ENCODE data around the gene SDC1. TPM values are rescaled to one million over a fixed set of nuclear protein-coding genes. Genes with fewer than 3 reads are reported as not detected.

Gene SDC1
- total RNA-seq, 1 donor from 2014 or later, result 44.2 TPM

- DNase-seq, result no peak
Measured at GRCh38 chr2:20169796-20170703, 54.9 kb downstream of the SDC1 start.

- DNase-seq, result no peak
Measured at GRCh38 chr2:20168727-20169696, 55.9 kb downstream of the SDC1 start.

- peak; percentile 20 for DNase-seq
Measured at GRCh38 chr2:20168048-20168726, 56.7 kb downstream of the SDC1 start.

- no peak for DNase-seq
Measured at GRCh38 chr2:20167356-20167755, 57.6 kb downstream of the SDC1 start.

GRCh38 chr2:20165677-20166509 lies 59.0 kb downstream of the SDC1 start:
- DNase-seq, result no peak

GRCh38 chr2:20164734-20165478 lies 60.0 kb downstream of the SDC1 start:
- DNase-seq, result no peak

GRCh38 chr2:20164061-20164733 lies 60.7 kb downstream of the SDC1 start:
- DNase-seq, result no peak

GRCh38 chr2:20159411-20160070 lies 65.4 kb downstream of the SDC1 start:
- no peak for DNase-seq

GRCh38 chr2:20157193-20157891 lies 67.6 kb downstream of the SDC1 start:
- DNase-seq, result no peak

- no peak for DNase-seq
Measured at GRCh38 chr2:20156836-20157192, 68.1 kb downstream of the SDC1 start.

- no peak for DNase-seq
Measured at GRCh38 chr2:20156076-20156759, 68.7 kb downstream of the SDC1 start.

GRCh38 chr2:20153131-20153851 lies 71.6 kb downstream of the SDC1 start:
- no peak for DNase-seq

GRCh38 chr2:20150806-20151571 lies 73.9 kb downstream of the SDC1 start:
- DNase-seq, result no peak

Data from tongue (tissue), 2 donors.